Measurements from ENCODE around the gene DEGS2. TPM values are rescaled to one million over a fixed set of nuclear protein-coding genes. Genes with fewer than 3 reads are reported as not detected.
A peak's percentile ranks its signal among the peaks of the same experiment; 100 is the strongest.

Gene DEGS2
- total and polyA plus RNA-seq, 2 experiments from 2014 or later, result 0.63 to 2.2 TPM

DNA sequence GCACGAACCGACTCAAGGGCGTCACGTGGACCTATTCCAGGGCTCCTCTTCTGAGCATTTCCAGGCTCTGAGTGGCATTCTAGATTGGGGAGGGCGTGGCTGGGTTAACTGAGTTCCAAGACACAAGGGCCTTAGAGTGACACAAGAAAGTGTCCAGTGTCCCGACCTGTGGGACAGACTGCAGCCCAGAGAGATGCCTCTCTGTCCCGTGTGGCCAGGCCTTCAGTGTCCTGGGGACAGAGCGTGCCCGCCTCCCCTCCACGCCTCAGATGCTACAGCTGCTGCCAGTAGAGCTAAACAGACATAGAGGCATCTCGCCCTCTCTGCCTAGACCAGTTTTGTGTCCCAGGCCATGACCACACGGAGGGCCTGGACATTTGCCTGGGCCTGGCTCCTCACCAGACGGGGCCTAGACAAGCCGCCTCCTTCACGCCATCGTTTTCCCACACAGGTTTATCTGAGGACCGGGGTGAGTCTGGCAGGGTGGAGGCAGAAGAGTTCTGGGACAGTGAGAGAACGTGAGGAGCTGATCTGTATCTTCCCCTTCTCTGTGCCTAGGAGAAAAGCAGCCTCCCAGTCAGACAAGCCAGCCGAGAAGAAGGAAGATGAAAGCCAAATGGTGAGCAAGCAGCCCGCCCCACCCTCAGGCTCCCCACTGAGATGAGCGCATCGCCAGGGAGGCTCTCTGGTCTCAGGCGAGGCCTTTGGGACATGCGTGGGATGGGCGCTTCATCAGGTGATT, 27.1 kb downstream of the DEGS2 start:
- H3K36me3 ChIP-seq (ENCODE audit: insufficient read depth), result no peaks in the 10 kb centered on the region
- H3K4me3 Mint-ChIP-seq, result no peak overlapping the region

DNA sequence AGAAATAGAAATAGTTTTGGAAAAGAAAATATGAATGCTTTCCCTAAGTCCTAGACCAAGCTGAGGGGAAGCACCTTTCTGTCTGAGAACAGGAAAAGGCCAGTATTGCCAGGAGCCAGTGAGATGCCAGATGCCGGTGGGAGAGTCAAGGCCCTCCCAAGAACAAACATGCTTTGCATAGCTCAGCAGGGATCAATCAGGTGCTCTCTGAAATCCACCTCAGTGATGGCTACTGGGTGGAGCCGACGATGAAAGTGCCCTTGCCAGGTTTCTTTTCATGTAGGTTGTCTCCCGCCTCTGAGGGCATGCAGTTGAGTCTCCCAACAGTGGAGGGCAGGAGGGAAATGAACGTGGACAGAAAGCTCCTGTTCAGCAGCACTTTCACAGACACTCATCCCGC, 28.3 kb downstream of the DEGS2 start:
- H4K20me1 ChIP-seq (replicated peaks; ENCODE audit: insufficient read depth), result no peaks in the 10 kb centered on the region; the same call in 1 of the 2 replicates
- Mint-ChIP-seq H3K4me3 (no peak overlapping the region), H3K27me3 (ENCODE audit: insufficient read depth, low read depth, poor library complexity) (peaks cover 9% of the 10 kb centered on the region), H3K27ac (no peak overlapping the region; the same call in 1 of the 2 replicates), H3K4me1 (peaks cover 11% of the 10 kb centered on the region), H3K9me3 (no peaks in the 10 kb centered on the region), H3K36me3 (ENCODE audit: low read depth) (peaks cover 3% of the 10 kb centered on the region; the same call in 2 of the 3 replicates)
- H3K36me3 ChIP-seq (ENCODE audit: insufficient read depth), result no peaks in the 10 kb centered on the region
- H2AFZ ChIP-seq, result no peak overlapping the region
- peaks cover 4% of the 10 kb centered on the region; the same call in 1 of the 2 replicates for H3K4me1 ChIP-seq (ENCODE audit: insufficient read depth)
- H3K79me2 ChIP-seq (replicated peaks; ENCODE audit: insufficient read depth), result no peaks in the 10 kb centered on the region
- H3K4me2 ChIP-seq, result 0 out of 2 replicates have a peak overlapping the region, but pooled peaks have one; percentile 14
- no peak overlapping the region for H3K4me3 ChIP-seq
- no peaks in the 10 kb centered on the region for H3K9me2 ChIP-seq (ENCODE audit: insufficient read depth)
- ATAC-seq (peak; percentile 73), DNase-seq (ENCODE audit: low spot score) (peak; percentile 53)
- H3F3A ChIP-seq (replicated peaks; ENCODE audit: low read depth), result no peaks in the 10 kb centered on the region
- H3K27ac ChIP-seq (ENCODE audit: low read depth), result no peak overlapping the region
- H3K27me3 ChIP-seq (ENCODE audit: insufficient read depth), result no peaks in the 10 kb centered on the region
- TF ChIP-seq POLR2AphosphoS5 (IDR thresholded peaks at IDR 0.05; ENCODE audit: low read depth) (no peak), CREB1 (CRISPR knock-in tag; IDR thresholded peaks at IDR 0.05; ENCODE audit: low read depth) (no peak), ZNF331 (CRISPR knock-in tag; IDR thresholded peaks at IDR 0.05; ENCODE audit: low read depth) (no peak)
- TF ChIP-seq, protein P1, sequence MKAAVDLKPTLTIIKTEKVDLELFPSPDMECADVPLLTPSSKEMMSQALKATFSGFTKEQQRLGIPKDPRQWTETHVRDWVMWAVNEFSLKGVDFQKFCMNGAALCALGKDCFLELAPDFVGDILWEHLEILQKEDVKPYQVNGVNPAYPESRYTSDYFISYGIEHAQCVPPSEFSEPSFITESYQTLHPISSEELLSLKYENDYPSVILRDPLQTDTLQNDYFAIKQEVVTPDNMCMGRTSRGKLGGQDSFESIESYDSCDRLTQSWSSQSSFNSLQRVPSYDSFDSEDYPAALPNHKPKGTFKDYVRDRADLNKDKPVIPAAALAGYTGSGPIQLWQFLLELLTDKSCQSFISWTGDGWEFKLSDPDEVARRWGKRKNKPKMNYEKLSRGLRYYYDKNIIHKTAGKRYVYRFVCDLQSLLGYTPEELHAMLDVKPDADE (IDR thresholded peaks at IDR 0.05), result no peak

More for the DNA sequence above, 27.1 kb downstream of the DEGS2 start:
- H3K79me2 ChIP-seq (replicated peaks; ENCODE audit: insufficient read depth), result no peaks in the 10 kb centered on the region
- no peak for ATAC-seq
- no peak overlapping the region for H3K27ac Mint-ChIP-seq
- no peak overlapping the region for H3K4me2 ChIP-seq
- no peak overlapping the region for H2AFZ ChIP-seq
- H3K9me2 ChIP-seq (ENCODE audit: insufficient read depth), result no peaks in the 10 kb centered on the region
- H3K4me1 Mint-ChIP-seq, result peaks cover 11% of the 10 kb centered on the region
- no peak for DNase-seq (ENCODE audit: low spot score)
- no peak overlapping the region for H3K4me3 ChIP-seq
- H3K27me3 ChIP-seq (ENCODE audit: insufficient read depth), result no peaks in the 10 kb centered on the region
- H3K4me1 ChIP-seq (ENCODE audit: insufficient read depth), result peaks cover 4% of the 10 kb centered on the region; the same call in 1 of the 2 replicates
- H3K27me3 Mint-ChIP-seq (ENCODE audit: insufficient read depth, low read depth, poor library complexity), result peaks cover 9% of the 10 kb centered on the region
- H3F3A ChIP-seq (replicated peaks; ENCODE audit: low read depth), result no peaks in the 10 kb centered on the region
- H4K20me1 ChIP-seq (replicated peaks; ENCODE audit: insufficient read depth), result no peaks in the 10 kb centered on the region; the same call in 1 of the 2 replicates
- TF ChIP-seq EZH2 (IDR thresholded peaks at IDR 0.05; ENCODE audit: low read depth, unreplicated experiment) (no peak), NANOG (IDR thresholded peaks at IDR 0.05; ENCODE audit: borderline replicate concordance) (no peak), CREB1 (CRISPR knock-in tag; IDR thresholded peaks at IDR 0.05; ENCODE audit: low read depth) (no peak), ZNF331 (CRISPR knock-in tag; IDR thresholded peaks at IDR 0.05; ENCODE audit: low read depth) (no peak), STAT1 (IDR thresholded peaks at IDR 0.05; ENCODE audit: unreplicated experiment) (no peak)
- TF ChIP-seq, protein P2, sequence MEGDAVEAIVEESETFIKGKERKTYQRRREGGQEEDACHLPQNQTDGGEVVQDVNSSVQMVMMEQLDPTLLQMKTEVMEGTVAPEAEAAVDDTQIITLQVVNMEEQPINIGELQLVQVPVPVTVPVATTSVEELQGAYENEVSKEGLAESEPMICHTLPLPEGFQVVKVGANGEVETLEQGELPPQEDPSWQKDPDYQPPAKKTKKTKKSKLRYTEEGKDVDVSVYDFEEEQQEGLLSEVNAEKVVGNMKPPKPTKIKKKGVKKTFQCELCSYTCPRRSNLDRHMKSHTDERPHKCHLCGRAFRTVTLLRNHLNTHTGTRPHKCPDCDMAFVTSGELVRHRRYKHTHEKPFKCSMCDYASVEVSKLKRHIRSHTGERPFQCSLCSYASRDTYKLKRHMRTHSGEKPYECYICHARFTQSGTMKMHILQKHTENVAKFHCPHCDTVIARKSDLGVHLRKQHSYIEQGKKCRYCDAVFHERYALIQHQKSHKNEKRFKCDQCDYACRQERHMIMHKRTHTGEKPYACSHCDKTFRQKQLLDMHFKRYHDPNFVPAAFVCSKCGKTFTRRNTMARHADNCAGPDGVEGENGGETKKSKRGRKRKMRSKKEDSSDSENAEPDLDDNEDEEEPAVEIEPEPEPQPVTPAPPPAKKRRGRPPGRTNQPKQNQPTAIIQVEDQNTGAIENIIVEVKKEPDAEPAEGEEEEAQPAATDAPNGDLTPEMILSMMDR (conservative IDR thresholded peaks at IDR 0.05; ENCODE audit: low read depth in 2 of 2), result no peak
- TF ChIP-seq, protein P3, sequence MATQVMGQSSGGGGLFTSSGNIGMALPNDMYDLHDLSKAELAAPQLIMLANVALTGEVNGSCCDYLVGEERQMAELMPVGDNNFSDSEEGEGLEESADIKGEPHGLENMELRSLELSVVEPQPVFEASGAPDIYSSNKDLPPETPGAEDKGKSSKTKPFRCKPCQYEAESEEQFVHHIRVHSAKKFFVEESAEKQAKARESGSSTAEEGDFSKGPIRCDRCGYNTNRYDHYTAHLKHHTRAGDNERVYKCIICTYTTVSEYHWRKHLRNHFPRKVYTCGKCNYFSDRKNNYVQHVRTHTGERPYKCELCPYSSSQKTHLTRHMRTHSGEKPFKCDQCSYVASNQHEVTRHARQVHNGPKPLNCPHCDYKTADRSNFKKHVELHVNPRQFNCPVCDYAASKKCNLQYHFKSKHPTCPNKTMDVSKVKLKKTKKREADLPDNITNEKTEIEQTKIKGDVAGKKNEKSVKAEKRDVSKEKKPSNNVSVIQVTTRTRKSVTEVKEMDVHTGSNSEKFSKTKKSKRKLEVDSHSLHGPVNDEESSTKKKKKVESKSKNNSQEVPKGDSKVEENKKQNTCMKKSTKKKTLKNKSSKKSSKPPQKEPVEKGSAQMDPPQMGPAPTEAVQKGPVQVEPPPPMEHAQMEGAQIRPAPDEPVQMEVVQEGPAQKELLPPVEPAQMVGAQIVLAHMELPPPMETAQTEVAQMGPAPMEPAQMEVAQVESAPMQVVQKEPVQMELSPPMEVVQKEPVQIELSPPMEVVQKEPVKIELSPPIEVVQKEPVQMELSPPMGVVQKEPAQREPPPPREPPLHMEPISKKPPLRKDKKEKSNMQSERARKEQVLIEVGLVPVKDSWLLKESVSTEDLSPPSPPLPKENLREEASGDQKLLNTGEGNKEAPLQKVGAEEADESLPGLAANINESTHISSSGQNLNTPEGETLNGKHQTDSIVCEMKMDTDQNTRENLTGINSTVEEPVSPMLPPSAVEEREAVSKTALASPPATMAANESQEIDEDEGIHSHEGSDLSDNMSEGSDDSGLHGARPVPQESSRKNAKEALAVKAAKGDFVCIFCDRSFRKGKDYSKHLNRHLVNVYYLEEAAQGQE (IDR thresholded peaks at IDR 0.05; ENCODE audit: unreplicated experiment), result no peak
- H3K9me3 Mint-ChIP-seq, result no peaks in the 10 kb centered on the region; the same call in 2 of the 3 replicates
- H3K36me3 Mint-ChIP-seq (ENCODE audit: low read depth), result peaks cover 3% of the 10 kb centered on the region; the same call in 2 of the 3 replicates
- 0 out of 2 replicates have a peak overlapping the region, but pooled peaks have one; percentile 50 for H3K27ac ChIP-seq (ENCODE audit: low read depth)
